ENCODE data around the gene HEMK1.

The HEMK1 gene

GRCh38 chr3:50644561-50644960 is 75.2 kb downstream of the HEMK1 start:
- no peak overlapping the region for H3K4me3 Mint-ChIP-seq
- no peaks in the 10 kb centered on the region for H3K27me3 Mint-ChIP-seq
- H3K9me3 Mint-ChIP-seq = no peaks in the 10 kb centered on the region
- no peak overlapping the region for H3K27ac Mint-ChIP-seq
- H3K4me1 Mint-ChIP-seq (ENCODE audit: low read depth in 2 of 2) = peaks cover 5 to 7% of the 10 kb centered on the region in 2 donors
- no peak for ATAC-seq (replicated peaks)
- peaks cover 44% of the 10 kb centered on the region for H3K36me3 Mint-ChIP-seq (ENCODE audit: insufficient read depth)
- no peak for DNase-seq

- no peak for DNase-seq
- Mint-ChIP-seq H3K27me3 (no peaks in the 10 kb centered on the region), H3K36me3 (ENCODE audit: insufficient read depth) (peaks cover 45% of the 10 kb centered on the region), H3K27ac (peak overlapping the region in 1 of 2 donors; percentile 80), H3K9me3 (no peaks in the 10 kb centered on the region), H3K4me3 (no peak overlapping the region), H3K4me1 (ENCODE audit: low read depth in 2 of 2) (peaks cover 5 to 7% of the 10 kb centered on the region in 2 donors)
- no peak for ATAC-seq (replicated peaks)
Observed at GRCh38 chr3:50645378-50645777, 76.1 kb downstream of the HEMK1 start.
